NT2/D1 (cell line): ENCODE measurements around the gene ATP4B.

ENCODE experiments used
- SUZ12 ChIP-seq: IDR thresholded peaks from 2 replicates; pipeline ENCODE4 v1.6.1; 2011; ENCODE audit not compliant: insufficient read length, insufficient read depth; ENCODE audit errors: extremely low read depth
- YY1 ChIP-seq: IDR thresholded peaks from 2 replicates; pipeline ENCODE4 v1.6.1; 2011; ENCODE audit not compliant: insufficient read length, insufficient read depth
- ZNF274 ChIP-seq: IDR thresholded peaks from 2 replicates; pipeline ENCODE4 v1.6.1; 2011; ENCODE audit warnings: mild to moderate bottlenecking, low read depth, low read length

DNA sequence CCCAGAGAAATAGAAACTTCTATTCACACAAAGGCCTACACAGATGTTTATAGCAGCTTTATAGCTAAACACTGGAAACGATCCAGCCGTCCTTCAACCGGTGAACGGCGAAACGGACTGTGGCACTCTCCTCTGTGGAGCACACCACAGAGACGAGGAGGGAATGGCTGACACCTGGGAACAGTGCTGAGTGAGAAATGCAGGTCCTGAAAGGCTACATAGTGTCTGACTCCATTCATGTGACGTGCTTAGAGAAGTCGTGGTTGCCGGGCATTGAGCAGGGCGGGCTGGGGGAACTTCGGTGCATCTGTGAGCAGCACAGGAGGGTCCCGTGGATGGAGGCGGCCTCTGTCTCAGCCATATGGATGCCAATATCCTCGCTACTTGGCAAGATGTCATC, 5.9 kb upstream of the ATP4B start:
- no peak for TF ChIP-seq YY1
- no peak for TF ChIP-seq ZNF274
- no peak for TF ChIP-seq SUZ12
